HG03103 (cell line): ENCODE measurements around the gene IMPDH2.

ENCODE experiments used
- ATAC-seq: cut with Tn5 transposase; IDR thresholded peaks from one replicate; pipeline ENCODE4 v1.9.1; 2021; ENCODE audit warnings: low read depth; ENCODE audit not compliant: unreplicated experiment

The IMPDH2 gene

GRCh38 chr3:49028673-49029562 lies at the start of gene IMPDH2:
IMPDH2 (minus strand) TSS chr3:49029398; CDS start chr3:49029350, 48 bp downstream.
- ATAC-seq: peak; percentile 75

- ATAC-seq: no peak
Measured at GRCh38 chr3:49076646-49077045, 47.4 kb upstream of the IMPDH2 start.

- ATAC-seq: no peak
Measured at GRCh38 chr3:49076116-49076515, 46.9 kb upstream of the IMPDH2 start.

GRCh38 chr3:49058011-49058410 lies 28.8 kb upstream of the IMPDH2 start:
- no peak for ATAC-seq

- no peak for ATAC-seq
Measured at GRCh38 chr3:49057268-49057667, 28.1 kb upstream of the IMPDH2 start.

- ATAC-seq: no peak
Measured at GRCh38 chr3:49054344-49054862, 25.2 kb upstream of the IMPDH2 start.

GRCh38 chr3:49053543-49053942 lies 24.3 kb upstream of the IMPDH2 start:
- ATAC-seq: no peak

- no peak for ATAC-seq
Measured at GRCh38 chr3:49035281-49035680, 6.1 kb upstream of the IMPDH2 start.

- no peak for ATAC-seq
Measured at GRCh38 chr3:49034650-49035049, 5.5 kb upstream of the IMPDH2 start.

GRCh38 chr3:49032646-49033304 lies 3.6 kb upstream of the IMPDH2 start:
- no peak for ATAC-seq

- no peak for ATAC-seq
Measured at GRCh38 chr3:49030321-49030720, 1.1 kb upstream of the IMPDH2 start.

GRCh38 chr3:49029563-49029884 lies 326 bp upstream of the IMPDH2 start:
- ATAC-seq: no peak

- no peak for ATAC-seq
Measured at GRCh38 chr3:49028298-49028672, 913 bp downstream of the IMPDH2 start.

GRCh38 chr3:49027634-49028033 lies 1.6 kb downstream of the IMPDH2 start:
- ATAC-seq: no peak

- ATAC-seq: no peak
Measured at GRCh38 chr3:49026536-49026935, 2.7 kb downstream of the IMPDH2 start.

- no peak for ATAC-seq
Measured at GRCh38 chr3:49025793-49026520, 3.2 kb downstream of the IMPDH2 start.

- ATAC-seq: no peak
Measured at GRCh38 chr3:49025005-49025792, 4.0 kb downstream of the IMPDH2 start.

GRCh38 chr3:49024449-49024848 lies 4.7 kb downstream of the IMPDH2 start:
- no peak for ATAC-seq

GRCh38 chr3:49023775-49024174 lies 5.4 kb downstream of the IMPDH2 start:
- ATAC-seq: no peak

- ATAC-seq: no peak
Measured at GRCh38 chr3:49022688-49023171, 6.5 kb downstream of the IMPDH2 start.
